Measurements from ENCODE around the gene TRIM14. TPM values are rescaled to one million over a fixed set of nuclear protein-coding genes. Genes with fewer than 3 reads are reported as not detected.

Gene TRIM14
- total RNA-seq, 1 experiment from 2014 or later = 12.5 TPM

DNA sequence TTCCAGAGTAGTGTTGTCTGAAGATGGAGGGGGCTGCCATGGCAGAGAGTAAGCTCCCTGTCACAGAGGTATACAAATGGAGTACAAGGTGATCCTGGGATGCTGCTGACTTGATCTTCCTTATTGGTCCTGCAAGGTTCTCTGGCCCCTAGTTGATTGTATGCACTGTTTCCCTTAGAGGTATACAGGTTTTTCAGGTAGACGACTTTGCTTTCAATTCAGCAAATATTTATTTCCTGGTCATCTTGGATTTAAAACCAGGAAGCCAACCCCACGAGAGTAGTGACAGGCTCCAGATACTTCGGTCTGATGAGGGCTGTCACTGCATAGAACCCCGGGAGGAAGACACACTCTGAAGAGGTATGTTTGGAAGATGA, 16.5 kb upstream of the TRIM14 start:
- Mint-ChIP-seq H3K36me3 (ENCODE audit: insufficient read depth in 1 of 3, low read depth in 3 of 3) (peaks cover 9 to 20% (median 10%) of the 10 kb centered on the region in 3 experiments; a peak in 5 of 7 replicates), H3K4me3 (no peak overlapping the region), H3K27me3 (ENCODE audit: low read depth) (no peaks in the 10 kb centered on the region), H3K4me1 (peaks cover 8 to 15% of the 10 kb centered on the region in 2 experiments), H3K9me3 (no peaks in the 10 kb centered on the region), H3K27ac (no peak overlapping the region)
- H3K23ac ChIP-seq (ENCODE audit: insufficient read length, low read depth, low read length) = no peak overlapping the region
- H3K4me2 ChIP-seq (ENCODE audit: insufficient read depth, insufficient read length, low read length) = no peak overlapping the region
- peak; percentile 8 for DNase-seq
- no peak overlapping the region for H2BK20ac ChIP-seq (ENCODE audit: low read depth, low read length, poor library complexity, severe bottlenecking)
- H3K18ac ChIP-seq (ENCODE audit: insufficient read length, low read depth, low read length) = no peak overlapping the region
- H3K9me3 ChIP-seq (ENCODE audit: control insufficient read depth, low read depth, low read length) = no peaks in the 10 kb centered on the region
- WGBS (ENCODE audit: extremely low coverage, insufficient read length, low lambda C conversion rate) = no CpG with 5 or more reads among the region's 4 CpGs
- H3K27ac ChIP-seq (ENCODE audit: insufficient read length, low read depth, low read length) = no peak overlapping the region
- H4K5ac ChIP-seq (ENCODE audit: insufficient read length, low read depth, low read length) = no peak overlapping the region
- H3K14ac ChIP-seq (ENCODE audit: insufficient read depth, low read length) = no peak overlapping the region
- H3K79me1 ChIP-seq (ENCODE audit: insufficient read depth, low read depth, low read length, poor library complexity, severe bottlenecking) = no peaks in the 10 kb centered on the region
- no peak overlapping the region for H4K8ac ChIP-seq (replicated peaks; ENCODE audit: insufficient read length, low read depth, low read length)
- no peaks in the 10 kb centered on the region for H3K23me2 ChIP-seq (ENCODE audit: insufficient read length, low read depth, low read length, poor library complexity, severe bottlenecking)
- no peaks in the 10 kb centered on the region for H3K79me2 ChIP-seq (ENCODE audit: insufficient read depth, low read length)
- TF ChIP-seq, protein P1, sequence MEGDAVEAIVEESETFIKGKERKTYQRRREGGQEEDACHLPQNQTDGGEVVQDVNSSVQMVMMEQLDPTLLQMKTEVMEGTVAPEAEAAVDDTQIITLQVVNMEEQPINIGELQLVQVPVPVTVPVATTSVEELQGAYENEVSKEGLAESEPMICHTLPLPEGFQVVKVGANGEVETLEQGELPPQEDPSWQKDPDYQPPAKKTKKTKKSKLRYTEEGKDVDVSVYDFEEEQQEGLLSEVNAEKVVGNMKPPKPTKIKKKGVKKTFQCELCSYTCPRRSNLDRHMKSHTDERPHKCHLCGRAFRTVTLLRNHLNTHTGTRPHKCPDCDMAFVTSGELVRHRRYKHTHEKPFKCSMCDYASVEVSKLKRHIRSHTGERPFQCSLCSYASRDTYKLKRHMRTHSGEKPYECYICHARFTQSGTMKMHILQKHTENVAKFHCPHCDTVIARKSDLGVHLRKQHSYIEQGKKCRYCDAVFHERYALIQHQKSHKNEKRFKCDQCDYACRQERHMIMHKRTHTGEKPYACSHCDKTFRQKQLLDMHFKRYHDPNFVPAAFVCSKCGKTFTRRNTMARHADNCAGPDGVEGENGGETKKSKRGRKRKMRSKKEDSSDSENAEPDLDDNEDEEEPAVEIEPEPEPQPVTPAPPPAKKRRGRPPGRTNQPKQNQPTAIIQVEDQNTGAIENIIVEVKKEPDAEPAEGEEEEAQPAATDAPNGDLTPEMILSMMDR (conservative IDR thresholded peaks at IDR 0.05) = no peak
- no peak overlapping the region for H2BK15ac ChIP-seq (ENCODE audit: low read depth, low read length)
- no peaks in the 10 kb centered on the region for H4K20me1 ChIP-seq (ENCODE audit: control insufficient read depth, insufficient read depth, insufficient read length)
- no peak overlapping the region for H4K91ac ChIP-seq (ENCODE audit: insufficient read length, low read depth, low read length)
- H3K56ac ChIP-seq (ENCODE audit: insufficient read length, low read depth, low read length) = no peak overlapping the region
- H2BK12ac ChIP-seq (ENCODE audit: insufficient read length, low read depth, low read length) = no peak overlapping the region
- no peak overlapping the region for H2BK120ac ChIP-seq (ENCODE audit: low read depth, low read length, poor library complexity, severe bottlenecking)
- H2BK5ac ChIP-seq (ENCODE audit: insufficient read length, low read length) = no peak overlapping the region
- no peaks in the 10 kb centered on the region for H3K4me1 ChIP-seq (ENCODE audit: insufficient read depth, low read length)
- H3K4ac ChIP-seq (ENCODE audit: low read depth, low read length) = no peak overlapping the region
- H2AFZ ChIP-seq (ENCODE audit: low read length) = no peak overlapping the region
- no peak overlapping the region for H3T11ph ChIP-seq (ENCODE audit: low read length)
- H3K27me3 ChIP-seq (ENCODE audit: insufficient read depth, low read length) = no peaks in the 10 kb centered on the region
- H3K9ac ChIP-seq (ENCODE audit: extremely low read depth, insufficient read length, low read length) = no peak overlapping the region
- H2AK5ac ChIP-seq (ENCODE audit: insufficient read length, low read length) = no peak overlapping the region
